Fibroblast of pulmonary artery (primary cell): ENCODE data around the gene COQ7.

Experiments used
- DNase-seq: peaks from one replicate; pipeline ENCODE4 v3.0.0-alpha.2; 2010; ENCODE audit warnings: low read depth
- H3K4me3 ChIP-seq: replicated peaks from 2 replicates; pipeline ENCODE4 v1.5.1; 2011; ENCODE audit warnings: low read depth, mild to moderate bottlenecking, control low read depth, low read length, moderate library complexity
- TF ChIP-seq, protein P1 (sequence below): IDR thresholded peaks from 2 replicates; pipeline ENCODE4 v1.5.1; 2011; ENCODE audit warnings: mild to moderate bottlenecking, control low read depth, low read length, inconsistent platforms; ENCODE audit errors: missing control alignments

COQ7 gene

DNA sequence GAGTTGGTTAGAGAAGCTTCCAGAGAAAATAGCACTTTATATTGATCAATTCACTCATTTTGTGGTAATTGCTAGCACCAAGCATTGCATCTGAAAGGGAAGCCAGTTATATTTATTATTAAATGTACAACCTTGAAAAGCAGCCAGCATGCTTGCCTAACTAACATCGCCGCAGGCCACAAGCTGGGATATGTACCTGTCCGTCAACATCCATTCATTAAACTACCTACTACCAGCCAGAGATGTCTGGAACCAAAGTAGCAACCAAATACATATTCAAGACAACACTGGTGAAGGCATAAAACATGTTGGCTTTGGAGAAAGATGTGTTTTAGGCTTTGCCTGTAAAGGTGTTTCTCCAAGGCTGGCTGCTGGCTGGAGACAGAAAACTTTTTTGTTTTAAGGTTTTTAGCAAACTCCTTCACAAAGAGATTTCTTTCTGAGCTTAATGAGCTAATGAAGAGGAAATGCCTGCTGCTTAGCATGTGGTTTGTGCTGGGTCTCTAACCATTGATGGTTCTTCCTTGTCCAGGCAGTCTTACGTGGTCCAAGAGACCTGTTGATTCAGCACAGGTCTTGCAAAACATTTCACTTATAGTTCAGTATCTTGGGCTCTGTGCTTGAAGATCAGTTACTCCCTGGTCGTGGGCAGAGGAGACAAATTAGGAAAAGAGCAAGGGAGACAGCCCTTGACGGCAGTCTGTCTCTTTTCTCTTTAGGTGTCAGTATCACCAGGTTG, 49.5 kb downstream of the COQ7 start:
- H3K4me3 ChIP-seq: peak overlapping the region; percentile 22
- DNase-seq: peak; percentile 38
- TF ChIP-seq, protein P1, sequence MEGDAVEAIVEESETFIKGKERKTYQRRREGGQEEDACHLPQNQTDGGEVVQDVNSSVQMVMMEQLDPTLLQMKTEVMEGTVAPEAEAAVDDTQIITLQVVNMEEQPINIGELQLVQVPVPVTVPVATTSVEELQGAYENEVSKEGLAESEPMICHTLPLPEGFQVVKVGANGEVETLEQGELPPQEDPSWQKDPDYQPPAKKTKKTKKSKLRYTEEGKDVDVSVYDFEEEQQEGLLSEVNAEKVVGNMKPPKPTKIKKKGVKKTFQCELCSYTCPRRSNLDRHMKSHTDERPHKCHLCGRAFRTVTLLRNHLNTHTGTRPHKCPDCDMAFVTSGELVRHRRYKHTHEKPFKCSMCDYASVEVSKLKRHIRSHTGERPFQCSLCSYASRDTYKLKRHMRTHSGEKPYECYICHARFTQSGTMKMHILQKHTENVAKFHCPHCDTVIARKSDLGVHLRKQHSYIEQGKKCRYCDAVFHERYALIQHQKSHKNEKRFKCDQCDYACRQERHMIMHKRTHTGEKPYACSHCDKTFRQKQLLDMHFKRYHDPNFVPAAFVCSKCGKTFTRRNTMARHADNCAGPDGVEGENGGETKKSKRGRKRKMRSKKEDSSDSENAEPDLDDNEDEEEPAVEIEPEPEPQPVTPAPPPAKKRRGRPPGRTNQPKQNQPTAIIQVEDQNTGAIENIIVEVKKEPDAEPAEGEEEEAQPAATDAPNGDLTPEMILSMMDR: no peak

DNA sequence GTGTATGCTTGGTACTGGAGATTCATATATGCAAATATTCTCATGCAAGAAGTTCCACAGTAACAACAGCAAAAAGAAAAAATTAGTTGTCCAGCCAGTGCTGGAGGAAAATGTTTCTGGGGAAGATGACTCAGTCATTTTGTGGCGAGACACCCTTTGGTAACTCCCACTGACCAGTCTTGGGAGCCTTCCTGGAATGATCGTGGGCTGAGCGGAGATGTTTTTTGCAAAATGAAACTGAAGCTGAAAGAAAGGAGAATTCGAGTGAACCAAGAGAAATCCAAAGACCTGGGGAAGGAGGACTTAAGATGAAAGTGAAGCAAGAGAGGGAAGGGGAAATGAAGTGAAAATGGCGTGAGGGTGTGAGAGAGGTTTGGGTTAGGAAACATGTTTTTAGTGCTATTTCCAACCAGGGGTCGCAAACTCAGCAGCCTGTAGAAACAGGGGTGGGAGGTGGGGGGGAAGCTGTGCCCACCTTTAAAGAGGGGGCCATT, 51.6 kb downstream of the COQ7 start:
- H3K4me3 ChIP-seq: peak overlapping the region; percentile 66
- TF ChIP-seq, protein P1: no peak
- peak; percentile 95 for DNase-seq

GRCh38 chr16:19119564-19119963, 52.1 kb downstream of the COQ7 start:
- H3K4me3 ChIP-seq: peak overlapping the region; percentile 66
- DNase-seq: peak; percentile 81
- TF ChIP-seq, protein P1: no peak

DNA sequence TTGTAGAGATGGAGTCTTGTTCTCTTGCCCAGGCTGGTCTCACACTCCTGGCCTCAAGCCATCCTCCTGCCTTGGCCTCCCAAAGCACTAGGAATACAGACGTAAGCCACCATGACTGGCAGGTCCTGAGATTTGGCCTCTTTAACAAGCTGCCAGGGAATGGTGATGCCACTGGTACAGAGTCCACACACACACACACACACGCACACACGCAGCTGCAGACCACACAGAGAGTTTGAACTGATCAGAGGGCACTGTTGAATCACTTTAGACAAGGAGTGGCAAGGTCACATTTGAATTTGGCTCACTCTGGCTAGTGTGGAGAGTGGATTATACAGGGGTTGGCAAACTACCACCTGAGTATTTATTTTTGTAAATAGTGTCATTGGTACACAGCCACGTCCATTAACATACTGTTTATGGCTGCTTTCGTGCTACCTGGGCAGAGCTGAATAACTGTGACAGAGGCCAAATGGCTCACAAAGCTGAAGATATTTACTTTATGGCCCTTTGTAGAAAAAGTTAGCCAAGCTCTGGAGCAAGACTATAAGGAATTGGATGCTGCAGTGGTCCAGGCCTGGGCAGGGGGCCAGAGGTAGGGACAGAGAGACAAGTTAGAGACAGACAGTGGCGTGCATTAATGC, 56.2 kb downstream of the COQ7 start:
- TF ChIP-seq, protein P1: no peak
- no peak overlapping the region for H3K4me3 ChIP-seq
- DNase-seq: no peak

DNA sequence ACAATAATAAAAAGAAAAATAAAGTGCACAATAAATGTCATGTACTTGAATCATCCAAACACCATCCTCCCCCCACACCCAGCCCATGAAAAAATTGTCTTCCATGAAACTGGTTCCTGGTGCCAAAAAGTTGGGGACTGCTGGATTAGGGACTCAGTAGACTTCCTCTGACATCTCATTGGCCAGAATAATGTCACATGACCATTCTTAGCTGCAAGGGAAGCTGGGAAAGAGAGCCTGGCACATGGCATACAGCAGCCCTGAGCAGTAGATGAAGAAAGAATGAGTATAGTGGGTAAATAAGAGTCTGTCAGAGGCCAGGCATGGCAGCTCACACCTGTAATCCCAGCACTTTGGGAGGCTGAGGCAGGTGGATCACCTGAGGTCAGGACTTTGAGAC, 58.9 kb downstream of the COQ7 start:
- no peak overlapping the region for H3K4me3 ChIP-seq
- TF ChIP-seq, protein P1: no peak
- DNase-seq: no peak

DNA sequence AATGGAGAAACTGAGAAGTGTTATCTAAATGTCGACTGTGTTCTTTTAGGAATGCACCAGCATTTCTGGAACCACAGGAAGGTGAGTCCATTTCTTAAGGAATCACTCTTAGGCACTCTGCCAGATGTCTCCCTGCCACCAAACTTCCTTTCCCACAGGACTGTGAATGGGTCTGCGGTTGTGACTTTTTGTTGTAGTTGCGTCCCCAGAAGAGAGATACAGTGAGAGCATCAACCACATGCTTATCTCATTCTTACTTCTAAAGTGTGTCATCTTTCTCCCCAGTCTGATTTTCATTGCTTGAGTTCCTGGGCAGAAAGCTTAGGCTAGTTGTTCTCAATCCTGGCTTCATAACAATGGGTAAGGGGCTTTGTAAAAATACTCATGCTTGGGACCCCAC, 59.8 kb downstream of the COQ7 start:
- TF ChIP-seq, protein P1: no peak
- DNase-seq: no peak
- H3K4me3 ChIP-seq: no peak overlapping the region
